Thymus (tissue), 14 donors: Measurements from ENCODE around the gene SDHAF4. TPM values are rescaled to one million over a fixed set of nuclear protein-coding genes. Genes with fewer than 3 reads are reported as not detected.

Experiments used
- DNase-seq, 9 donors: peaks; one replicate each; pipeline ENCODE4 v3.0.0-alpha.2; 2013; ENCODE audit warnings: low spot score in 9 of 9, low read depth in 6 of 9, missing footprints in 1 of 9
- H3K27ac ChIP-seq, 2 donors: one replicate each; pipeline ENCODE4 v1.5.1; 2013; ENCODE audit warnings: control low read depth in 1 of 2, low read depth in 1 of 2, low read length in 1 of 2, mild to moderate bottlenecking in 1 of 2, moderate library complexity in 1 of 2
- H3K27me3 ChIP-seq, 2 donors: one replicate each; pipeline ENCODE4 v1.5.1; 2013; ENCODE audit warnings: low read length in 1 of 2; ENCODE audit not compliant: control insufficient read depth in 2 of 2, insufficient read depth in 1 of 2
- H3K36me3 ChIP-seq, 2 donors: one replicate each; pipeline ENCODE4 v1.5.1; 2013; ENCODE audit warnings: low read length in 1 of 2, mild to moderate bottlenecking in 1 of 2, moderate library complexity in 1 of 2; ENCODE audit not compliant: control insufficient read depth in 2 of 2, insufficient read depth in 2 of 2
- H3K4me1 ChIP-seq, 2 donors: one replicate each; pipeline ENCODE4 v1.5.1; 2013; ENCODE audit warnings: low read length in 2 of 2; ENCODE audit not compliant: control insufficient read depth in 2 of 2, insufficient read depth in 2 of 2
- H3K4me3 ChIP-seq, 2 donors: one replicate each; pipeline ENCODE4 v1.5.1; 2013; ENCODE audit warnings: low read length in 2 of 2, control low read depth in 1 of 2, mild to moderate bottlenecking in 1 of 2
- H3K9me3 ChIP-seq, 2 donors: one replicate each; pipeline ENCODE4 v1.5.1; 2013; ENCODE audit warnings: low read length in 1 of 2, mild to moderate bottlenecking in 1 of 2; ENCODE audit not compliant: control insufficient read depth in 2 of 2, insufficient read depth in 1 of 2
- WGBS: extraction: QIAGEN DNeasy Blood & Tissue Kit; methylation state at CpG from one replicate; pipeline ENCODE4 v1.1.7; 2013; 5-methylcytosine and 5-hydroxymethylcytosine counted together
- long read RNA-seq, 10 donors: transcript quantifications; one replicate each; lab custom pipeline, GENCODE V29; 2026
- polyA plus RNA-seq: library from polyadenylated mRNA; stranded (reverse); fragments of 200-250 nt; gene quantifications from one replicate; pipeline ENCODE4 v1.2.3, GENCODE V29; 2013
- total RNA-seq: library from RNA; stranded (reverse); fragments of 120-200 nt; gene quantifications from one replicate; pipeline ENCODE4 v1.2.4, GENCODE V29; 2013
- donor health status: healthy.

SDHAF4 gene
- total RNA-seq (16.3 TPM), polyA plus RNA-seq (14.9 TPM)
- long read RNA-seq, donor 1 = 0 reads
- long read RNA-seq, donor 2 = 0 reads
- long read RNA-seq, donor 3, transcript SDHAF4-201 (3 exons, 1,196 nt) = major isoform, 13 of 21 reads
- long read RNA-seq, donor 3, partial matches to known transcripts = 7 of 21 reads
- long read RNA-seq, donor 3, other reads (novel, unspliced or antisense) = 0 of 21 reads
- long read RNA-seq, donor 4, partial matches to known transcripts = 0 of 2 reads
- long read RNA-seq, donor 4, other reads (novel, unspliced or antisense) = 0 of 2 reads
- long read RNA-seq, donor 5, transcript SDHAF4-201 (3 exons, 1,196 nt) = major isoform, 8 of 16 reads
- long read RNA-seq, donor 5, partial matches to known transcripts = 7 of 16 reads
- long read RNA-seq, donor 5, other reads (novel, unspliced or antisense) = 0 of 16 reads
- long read RNA-seq, donor 6, transcript SDHAF4-201 (3 exons, 1,196 nt) = major isoform, 6 of 6 reads
- long read RNA-seq, donor 6, partial matches to known transcripts = 0 of 6 reads
- long read RNA-seq, donor 6, other reads (novel, unspliced or antisense) = 0 of 6 reads
- long read RNA-seq, donor 7, partial matches to known transcripts = 8 of 11 reads
- long read RNA-seq, donor 7, other reads (novel, unspliced or antisense) = 0 of 11 reads
- long read RNA-seq, donor 8, partial matches to known transcripts = 0 of 2 reads
- long read RNA-seq, donor 8, other reads (novel, unspliced or antisense) = 0 of 2 reads
- long read RNA-seq, donor 9, partial matches to known transcripts = 0 of 4 reads
- long read RNA-seq, donor 9, other reads (novel, unspliced or antisense) = 0 of 4 reads
- long read RNA-seq, donor 10, partial matches to known transcripts = 0 of 2 reads
- long read RNA-seq, donor 10, other reads (novel, unspliced or antisense) = 0 of 2 reads

DNA sequence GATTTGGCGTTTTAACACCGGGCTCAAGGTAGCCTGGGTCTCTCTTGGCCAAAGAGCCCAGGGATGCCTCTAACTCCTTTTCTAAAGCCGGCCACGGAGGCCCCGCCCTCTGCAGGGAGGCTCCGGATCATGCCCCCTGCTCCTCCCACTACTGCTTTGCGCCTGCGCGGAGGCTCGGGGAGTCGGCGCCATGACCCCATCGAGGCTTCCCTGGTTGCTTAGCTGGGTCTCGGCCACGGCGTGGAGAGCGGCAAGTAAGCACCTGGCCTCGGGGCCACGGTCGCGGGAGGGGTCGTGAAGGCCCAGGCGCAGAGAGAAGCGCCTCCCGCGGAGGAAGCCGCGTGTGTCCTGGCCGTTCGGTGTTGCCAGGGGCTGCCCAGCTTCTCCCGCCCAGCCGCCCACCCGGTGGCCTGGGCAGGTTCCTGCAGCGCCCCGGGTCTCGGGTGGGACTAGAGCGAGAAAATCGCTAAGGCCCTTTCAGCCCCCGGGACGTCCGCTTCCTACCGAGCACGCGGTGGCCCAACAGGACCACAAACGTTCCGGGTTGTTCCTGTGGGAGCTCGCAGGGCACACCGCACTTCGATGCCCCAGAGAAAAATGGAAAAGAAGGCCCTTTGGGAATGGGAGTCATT, at the start of gene SDHAF4:
TSS of gene SDHAF4 (plus strand) at position 180 of the 632 bp plus-strand sequence. CDS start at position 191, 11 bp downstream.
- Histone ChIP-seq H3K36me3 (no peaks in the 10 kb centered on the region), H3K4me3 (peak within 1 kb of the TSS; percentile 81 to 86), H3K27ac (peak within 1 kb of the TSS; percentile 82 to 88), H3K9me3 (no peaks in the 10 kb centered on the region), H3K27me3 (no peaks in the 10 kb centered on the region), H3K4me1 (peaks cover 0 to 5% of the 10 kb centered on the region in 2 donors)
- peak; percentile 76 to 95 (median 88) for DNase-seq
- under 1% methylated on average over 49 of the region's 49 CpGs for WGBS

DNA sequence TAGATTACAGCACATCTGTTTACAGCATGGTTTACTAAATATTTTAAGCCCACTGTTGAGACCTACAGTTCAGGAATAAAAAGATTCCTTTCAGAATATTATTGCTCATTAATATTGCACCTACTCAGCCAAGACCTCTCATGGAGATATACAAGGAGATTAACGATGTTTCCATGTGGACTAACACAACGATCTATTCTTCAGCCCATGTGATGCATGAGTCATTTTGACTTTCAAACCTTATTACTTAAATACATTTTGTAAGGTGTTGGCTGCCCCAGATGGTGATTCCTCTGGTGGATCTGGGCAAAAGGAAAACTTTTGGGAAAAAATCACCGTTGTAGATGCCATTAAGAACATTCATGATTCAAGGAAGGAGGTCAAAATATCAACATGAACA, 48.0 kb upstream of the SDHAF4 start:
- Histone ChIP-seq H3K9me3 (no peaks in the 10 kb centered on the region), H3K27me3 (no peaks in the 10 kb centered on the region)

DNA sequence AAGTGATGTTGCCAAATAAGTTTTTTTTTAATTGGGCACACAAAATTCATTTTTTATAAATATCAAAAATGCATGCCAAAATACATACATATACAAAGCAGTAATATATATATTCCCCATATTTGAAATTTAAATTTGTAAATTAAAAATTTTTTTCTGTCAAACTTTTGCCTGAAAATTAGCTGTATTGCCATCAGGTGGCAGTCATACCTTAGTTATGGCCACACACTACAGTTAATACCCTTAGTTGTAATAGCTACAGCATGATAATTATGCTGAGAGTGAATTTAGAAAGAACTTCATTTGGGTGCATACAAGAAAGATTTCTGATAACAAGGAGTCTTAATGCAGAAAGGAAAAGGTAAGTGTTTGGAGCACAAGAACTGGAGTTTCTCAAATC, 46.2 kb upstream of the SDHAF4 start:
- Histone ChIP-seq H3K36me3 (no peaks in the 10 kb centered on the region), H3K27me3 (no peaks in the 10 kb centered on the region), H3K4me3 (no peak overlapping the region), H3K9me3 (no peaks in the 10 kb centered on the region), H3K27ac (no peak overlapping the region), H3K4me1 (no peaks in the 10 kb centered on the region)
- peak in 3 of 9 donors; percentile 8 to 37 (median 16) for DNase-seq

More for the DNA sequence above, 48.0 kb upstream of the SDHAF4 start:
- no peaks in the 10 kb centered on the region for H3K36me3 ChIP-seq
- no peak for DNase-seq
- H3K27ac ChIP-seq = no peak overlapping the region
- WGBS = 97% methylated on average over 3 of the region's 3 CpGs
- H3K4me1 ChIP-seq = no peaks in the 10 kb centered on the region
- no peak overlapping the region for H3K4me3 ChIP-seq

DNA sequence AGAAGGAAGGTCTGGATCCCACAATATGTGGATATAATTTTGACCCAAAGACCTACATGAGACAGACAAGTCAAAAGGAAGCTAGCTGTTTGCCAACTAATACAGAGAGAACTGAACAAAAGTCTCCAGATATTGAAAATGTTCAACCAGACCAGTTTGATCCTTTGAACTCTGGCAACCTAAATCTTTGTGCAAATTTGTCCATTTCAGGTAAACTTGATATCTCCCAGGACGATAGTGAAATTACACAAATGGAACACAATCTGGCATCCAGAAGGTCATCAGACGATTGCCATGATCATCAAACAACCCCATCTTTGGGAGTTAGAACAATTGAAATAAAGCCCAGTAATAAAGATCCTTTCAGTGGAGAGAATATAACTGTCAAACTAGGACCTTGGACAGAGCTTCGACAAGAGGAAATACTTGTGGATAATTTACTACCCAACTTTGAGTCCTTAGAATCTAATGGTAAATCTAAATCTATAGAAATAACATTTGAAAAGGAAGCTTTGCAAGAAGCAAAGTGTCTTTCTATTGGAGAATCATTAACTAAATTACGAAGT, 41.9 kb upstream of the SDHAF4 start:
- H3K27me3 ChIP-seq = no peaks in the 10 kb centered on the region
- H3K4me3 ChIP-seq = no peak overlapping the region
- H3K9me3 ChIP-seq = no peaks in the 10 kb centered on the region
- H3K27ac ChIP-seq = no peak overlapping the region
- H3K36me3 ChIP-seq = no peaks in the 10 kb centered on the region
- DNase-seq = no peak
- H3K4me1 ChIP-seq = no peaks in the 10 kb centered on the region
- WGBS = 97% methylated on average over 4 of the region's 4 CpGs

DNA sequence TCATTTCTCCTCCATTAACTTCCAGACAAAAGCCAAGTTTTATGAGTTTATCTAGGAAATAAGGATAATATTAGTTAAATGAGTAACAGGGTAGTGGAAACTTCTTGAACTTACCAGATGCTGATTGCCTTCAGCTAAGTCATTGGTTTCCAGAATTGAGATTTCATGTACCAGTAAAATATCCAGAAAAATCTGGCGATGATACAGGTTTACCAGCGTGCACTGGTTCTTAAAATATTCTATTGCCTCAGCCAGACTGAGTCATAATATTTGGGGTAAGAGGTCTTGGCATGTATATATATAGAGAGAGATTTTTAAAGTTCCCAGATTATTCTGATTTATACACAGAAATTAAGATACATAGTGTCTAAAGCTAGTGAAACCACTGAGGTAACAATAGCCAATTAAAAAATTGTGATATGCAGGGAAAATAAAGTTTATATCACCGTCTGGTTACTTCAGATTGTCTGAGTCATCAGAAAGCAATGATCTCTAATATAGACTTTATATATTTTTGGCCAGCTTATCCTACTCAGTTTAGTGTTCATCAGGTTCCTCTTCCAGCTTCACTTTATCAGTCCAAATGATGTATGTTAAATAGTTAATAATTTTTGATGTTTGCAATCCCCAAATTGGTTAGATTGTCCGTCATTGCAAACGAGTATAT, 39.5 kb upstream of the SDHAF4 start:
- 98% methylated on average over 5 of the region's 5 CpGs for WGBS
- H3K27me3 ChIP-seq = no peaks in the 10 kb centered on the region
- H3K9me3 ChIP-seq = no peaks in the 10 kb centered on the region
- no peaks in the 10 kb centered on the region for H3K4me1 ChIP-seq
- no peak overlapping the region for H3K27ac ChIP-seq
- no peak for DNase-seq
- H3K4me3 ChIP-seq = no peak overlapping the region
- H3K36me3 ChIP-seq = no peaks in the 10 kb centered on the region

DNA sequence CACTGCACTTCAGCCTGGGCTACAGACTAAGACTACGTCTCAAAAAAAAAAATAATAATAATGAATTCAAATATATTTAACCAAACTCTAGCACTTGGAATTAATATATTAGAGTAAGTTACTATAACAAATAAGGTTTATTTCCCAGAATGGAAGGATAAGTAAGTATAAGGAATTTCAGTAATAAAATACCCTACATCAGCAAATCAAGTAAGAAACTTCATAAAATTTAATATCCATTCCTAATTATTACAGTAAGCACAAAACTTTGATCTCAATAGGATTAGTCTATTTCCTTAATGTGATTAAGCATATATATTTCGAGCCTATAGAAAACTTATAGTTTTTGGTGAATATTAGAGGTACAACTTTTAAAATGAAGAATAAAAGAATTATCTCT, 36.7 kb upstream of the SDHAF4 start:
- H3K4me3 ChIP-seq = no peak overlapping the region
- no peaks in the 10 kb centered on the region for H3K36me3 ChIP-seq
- no peaks in the 10 kb centered on the region for H3K27me3 ChIP-seq
- H3K9me3 ChIP-seq = no peaks in the 10 kb centered on the region
- no peak overlapping the region for H3K27ac ChIP-seq
- no peak for DNase-seq
- no peaks in the 10 kb centered on the region for H3K4me1 ChIP-seq
- 98% methylated on average over 2 of the region's 2 CpGs for WGBS

DNA sequence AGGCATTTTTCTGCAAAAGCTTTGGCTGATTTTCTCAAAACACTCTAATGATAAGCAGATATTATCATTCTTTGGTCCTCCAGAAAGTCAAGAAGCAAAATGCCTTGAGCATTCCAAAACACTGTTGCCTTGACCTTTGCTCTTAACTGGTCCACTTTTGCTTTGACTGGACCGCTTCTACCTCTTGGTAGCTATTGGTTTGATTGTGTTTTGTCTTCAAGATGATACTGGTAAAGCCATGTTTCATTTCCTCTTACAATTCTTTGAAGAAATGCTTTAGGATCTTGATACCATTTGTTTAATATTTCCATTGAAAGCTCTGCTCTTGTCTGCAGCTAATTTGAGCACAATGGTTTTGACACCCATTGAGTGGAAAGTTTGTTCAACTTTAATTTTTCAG, 35.6 kb upstream of the SDHAF4 start:
- WGBS = 96% methylated on average over 1 of the region's 1 CpG
- Histone ChIP-seq H3K27ac (no peak overlapping the region), H3K9me3 (no peaks in the 10 kb centered on the region), H3K4me3 (no peak overlapping the region), H3K4me1 (no peaks in the 10 kb centered on the region), H3K36me3 (no peaks in the 10 kb centered on the region), H3K27me3 (no peaks in the 10 kb centered on the region)
- no peak for DNase-seq

DNA sequence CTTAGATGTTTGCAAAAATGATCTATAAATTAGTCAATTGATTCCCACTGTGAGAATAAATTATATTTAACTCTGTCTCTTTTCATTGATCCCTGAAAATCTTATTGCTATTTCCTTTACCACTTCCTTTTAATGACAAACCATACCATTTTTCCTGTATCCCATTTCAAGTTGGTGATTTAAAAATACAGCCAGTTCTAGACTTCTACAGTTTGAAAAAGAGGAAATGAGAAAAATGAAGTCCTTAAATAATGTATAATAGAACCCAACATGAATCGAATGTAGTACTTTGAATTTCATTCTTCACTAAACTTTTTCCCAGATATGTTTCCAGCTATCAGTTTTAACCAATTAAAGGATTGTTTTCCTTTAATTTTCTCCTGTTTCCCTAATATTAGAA, 29.5 kb upstream of the SDHAF4 start:
- no peaks in the 10 kb centered on the region for H3K9me3 ChIP-seq
- 78% methylated on average over 1 of the region's 1 CpG for WGBS
- peaks cover 0 to 3% of the 10 kb centered on the region in 2 donors for H3K36me3 ChIP-seq
- no peaks in the 10 kb centered on the region for H3K4me1 ChIP-seq
- DNase-seq = no peak
- no peaks in the 10 kb centered on the region for H3K27me3 ChIP-seq
- H3K27ac ChIP-seq = no peak overlapping the region
- no peak overlapping the region for H3K4me3 ChIP-seq
